22Rv1 (cell line): Measurements from ENCODE around the gene TRUB1.

Source experiments
- CTCF ChIP-seq: fragments of 450-650 bp; IDR thresholded peaks from 2 replicates; pipeline ENCODE4 v1.5.1; 2017; ENCODE audit warnings: mild to moderate bottlenecking
- ZFX ChIP-seq: fragments of 450-650 bp; IDR thresholded peaks from 2 replicates; pipeline ENCODE4 v1.6.1; 2017; ENCODE audit warnings: antibody characterized with exemption, borderline replicate concordance

DNA sequence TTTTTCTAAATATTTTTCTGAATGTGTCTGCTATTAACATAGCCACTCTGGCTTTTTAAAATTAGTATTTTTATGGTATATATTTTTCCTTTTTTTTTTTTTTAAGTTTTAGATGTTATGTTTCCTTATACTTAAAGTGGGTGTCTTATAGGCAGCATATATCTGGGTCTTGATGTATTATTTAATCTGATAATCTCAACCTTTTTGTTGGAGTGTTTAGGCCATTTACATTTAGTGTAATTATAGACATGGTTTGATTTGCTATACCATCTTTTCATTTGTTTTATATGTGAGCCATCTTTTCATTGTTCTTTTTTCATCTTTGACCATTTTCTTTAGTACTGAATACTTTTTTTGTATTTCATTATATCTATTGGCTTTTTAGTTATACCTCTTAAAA lies 45.0 kb downstream of the TRUB1 start:
- TF ChIP-seq CTCF (no peak), ZFX (no peak)
